ENCODE results near the gene PKN3. TPM values are rescaled to one million over a fixed set of nuclear protein-coding genes. Genes with fewer than 3 reads are reported as not detected.

PKN3 gene
- total and polyA plus RNA-seq, 2 of the 13 experiments (the other 11 are each of a cell fraction or from before 2014, with no cell fraction given): 10.5 to 13.2 TPM

DNA sequence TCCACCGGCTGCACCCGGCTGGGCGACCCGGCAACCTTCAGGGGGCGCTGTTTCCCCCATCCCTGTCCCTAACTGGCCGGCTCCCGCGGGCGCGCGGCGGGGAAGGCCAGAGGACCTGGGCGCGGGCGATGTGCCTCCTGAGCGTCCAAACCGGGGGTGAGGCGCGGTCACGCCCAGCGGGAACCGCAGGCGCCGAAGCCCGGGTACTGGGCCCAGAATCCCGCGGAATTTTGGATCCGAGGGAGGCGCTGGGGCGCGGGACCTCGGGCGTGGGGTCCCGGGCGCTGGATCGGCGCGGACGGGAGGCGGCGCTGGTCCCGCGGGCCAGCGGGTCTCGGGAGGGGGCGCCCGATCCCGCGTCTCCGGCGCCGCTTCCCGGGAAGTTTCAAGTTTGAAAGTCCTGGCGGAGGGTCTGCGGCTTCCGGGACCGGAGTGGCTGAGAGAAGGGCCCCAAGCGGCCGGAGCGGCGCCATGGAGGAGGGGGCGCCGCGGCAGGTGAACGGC is at the start of gene PKN3 (continued):
- TF ChIP-seq, protein P1, sequence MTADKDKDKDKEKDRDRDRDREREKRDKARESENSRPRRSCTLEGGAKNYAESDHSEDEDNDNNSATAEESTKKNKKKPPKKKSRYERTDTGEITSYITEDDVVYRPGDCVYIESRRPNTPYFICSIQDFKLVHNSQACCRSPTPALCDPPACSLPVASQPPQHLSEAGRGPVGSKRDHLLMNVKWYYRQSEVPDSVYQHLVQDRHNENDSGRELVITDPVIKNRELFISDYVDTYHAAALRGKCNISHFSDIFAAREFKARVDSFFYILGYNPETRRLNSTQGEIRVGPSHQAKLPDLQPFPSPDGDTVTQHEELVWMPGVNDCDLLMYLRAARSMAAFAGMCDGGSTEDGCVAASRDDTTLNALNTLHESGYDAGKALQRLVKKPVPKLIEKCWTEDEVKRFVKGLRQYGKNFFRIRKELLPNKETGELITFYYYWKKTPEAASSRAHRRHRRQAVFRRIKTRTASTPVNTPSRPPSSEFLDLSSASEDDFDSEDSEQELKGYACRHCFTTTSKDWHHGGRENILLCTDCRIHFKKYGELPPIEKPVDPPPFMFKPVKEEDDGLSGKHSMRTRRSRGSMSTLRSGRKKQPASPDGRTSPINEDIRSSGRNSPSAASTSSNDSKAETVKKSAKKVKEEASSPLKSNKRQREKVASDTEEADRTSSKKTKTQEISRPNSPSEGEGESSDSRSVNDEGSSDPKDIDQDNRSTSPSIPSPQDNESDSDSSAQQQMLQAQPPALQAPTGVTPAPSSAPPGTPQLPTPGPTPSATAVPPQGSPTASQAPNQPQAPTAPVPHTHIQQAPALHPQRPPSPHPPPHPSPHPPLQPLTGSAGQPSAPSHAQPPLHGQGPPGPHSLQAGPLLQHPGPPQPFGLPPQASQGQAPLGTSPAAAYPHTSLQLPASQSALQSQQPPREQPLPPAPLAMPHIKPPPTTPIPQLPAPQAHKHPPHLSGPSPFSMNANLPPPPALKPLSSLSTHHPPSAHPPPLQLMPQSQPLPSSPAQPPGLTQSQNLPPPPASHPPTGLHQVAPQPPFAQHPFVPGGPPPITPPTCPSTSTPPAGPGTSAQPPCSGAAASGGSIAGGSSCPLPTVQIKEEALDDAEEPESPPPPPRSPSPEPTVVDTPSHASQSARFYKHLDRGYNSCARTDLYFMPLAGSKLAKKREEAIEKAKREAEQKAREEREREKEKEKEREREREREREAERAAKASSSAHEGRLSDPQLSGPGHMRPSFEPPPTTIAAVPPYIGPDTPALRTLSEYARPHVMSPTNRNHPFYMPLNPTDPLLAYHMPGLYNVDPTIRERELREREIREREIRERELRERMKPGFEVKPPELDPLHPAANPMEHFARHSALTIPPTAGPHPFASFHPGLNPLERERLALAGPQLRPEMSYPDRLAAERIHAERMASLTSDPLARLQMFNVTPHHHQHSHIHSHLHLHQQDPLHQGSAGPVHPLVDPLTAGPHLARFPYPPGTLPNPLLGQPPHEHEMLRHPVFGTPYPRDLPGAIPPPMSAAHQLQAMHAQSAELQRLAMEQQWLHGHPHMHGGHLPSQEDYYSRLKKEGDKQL (CRISPR knock-in tag; IDR thresholded peaks at IDR 0.05; ENCODE audit: low read depth): no peak
- TF ChIP-seq, protein P2, sequence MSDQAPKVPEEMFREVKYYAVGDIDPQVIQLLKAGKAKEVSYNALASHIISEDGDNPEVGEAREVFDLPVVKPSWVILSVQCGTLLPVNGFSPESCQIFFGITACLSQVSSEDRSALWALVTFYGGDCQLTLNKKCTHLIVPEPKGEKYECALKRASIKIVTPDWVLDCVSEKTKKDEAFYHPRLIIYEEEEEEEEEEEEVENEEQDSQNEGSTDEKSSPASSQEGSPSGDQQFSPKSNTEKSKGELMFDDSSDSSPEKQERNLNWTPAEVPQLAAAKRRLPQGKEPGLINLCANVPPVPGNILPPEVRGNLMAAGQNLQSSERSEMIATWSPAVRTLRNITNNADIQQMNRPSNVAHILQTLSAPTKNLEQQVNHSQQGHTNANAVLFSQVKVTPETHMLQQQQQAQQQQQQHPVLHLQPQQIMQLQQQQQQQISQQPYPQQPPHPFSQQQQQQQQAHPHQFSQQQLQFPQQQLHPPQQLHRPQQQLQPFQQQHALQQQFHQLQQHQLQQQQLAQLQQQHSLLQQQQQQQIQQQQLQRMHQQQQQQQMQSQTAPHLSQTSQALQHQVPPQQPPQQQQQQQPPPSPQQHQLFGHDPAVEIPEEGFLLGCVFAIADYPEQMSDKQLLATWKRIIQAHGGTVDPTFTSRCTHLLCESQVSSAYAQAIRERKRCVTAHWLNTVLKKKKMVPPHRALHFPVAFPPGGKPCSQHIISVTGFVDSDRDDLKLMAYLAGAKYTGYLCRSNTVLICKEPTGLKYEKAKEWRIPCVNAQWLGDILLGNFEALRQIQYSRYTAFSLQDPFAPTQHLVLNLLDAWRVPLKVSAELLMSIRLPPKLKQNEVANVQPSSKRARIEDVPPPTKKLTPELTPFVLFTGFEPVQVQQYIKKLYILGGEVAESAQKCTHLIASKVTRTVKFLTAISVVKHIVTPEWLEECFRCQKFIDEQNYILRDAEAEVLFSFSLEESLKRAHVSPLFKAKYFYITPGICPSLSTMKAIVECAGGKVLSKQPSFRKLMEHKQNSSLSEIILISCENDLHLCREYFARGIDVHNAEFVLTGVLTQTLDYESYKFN (CRISPR knock-in tag; conservative IDR thresholded peaks at IDR 0.05): peak; percentile 31
- no peak for TF ChIP-seq ZSCAN30 (CRISPR knock-in tag; IDR thresholded peaks at IDR 0.05)
- peak; percentile 79 for TF ChIP-seq ZSCAN20 (CRISPR knock-in tag; IDR thresholded peaks at IDR 0.05; ENCODE audit: borderline replicate concordance)
- TF ChIP-seq, protein P3, sequence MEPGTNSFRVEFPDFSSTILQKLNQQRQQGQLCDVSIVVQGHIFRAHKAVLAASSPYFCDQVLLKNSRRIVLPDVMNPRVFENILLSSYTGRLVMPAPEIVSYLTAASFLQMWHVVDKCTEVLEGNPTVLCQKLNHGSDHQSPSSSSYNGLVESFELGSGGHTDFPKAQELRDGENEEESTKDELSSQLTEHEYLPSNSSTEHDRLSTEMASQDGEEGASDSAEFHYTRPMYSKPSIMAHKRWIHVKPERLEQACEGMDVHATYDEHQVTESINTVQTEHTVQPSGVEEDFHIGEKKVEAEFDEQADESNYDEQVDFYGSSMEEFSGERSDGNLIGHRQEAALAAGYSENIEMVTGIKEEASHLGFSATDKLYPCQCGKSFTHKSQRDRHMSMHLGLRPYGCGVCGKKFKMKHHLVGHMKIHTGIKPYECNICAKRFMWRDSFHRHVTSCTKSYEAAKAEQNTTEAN (CRISPR knock-in tag; conservative IDR thresholded peaks at IDR 0.05): peak; percentile 66; the same call in 1 of the 2 replicates
- TF ChIP-seq GABPB1 (CRISPR knock-in tag; IDR thresholded peaks at IDR 0.05): peak; percentile 82
- peak; percentile 68; the same call in 1 of the 2 replicates for TF ChIP-seq RXRA (CRISPR knock-in tag; IDR thresholded peaks at IDR 0.05)
- no peak for TF ChIP-seq ZNF296 (CRISPR knock-in tag; conservative IDR thresholded peaks at IDR 0.05)
- TF ChIP-seq ZKSCAN1 (IDR thresholded peaks at IDR 0.05; ENCODE audit: low read length): no peak
- TF ChIP-seq ZNF713 (CRISPR knock-in tag; IDR thresholded peaks at IDR 0.05): peak; percentile 39; the same call in 1 of the 2 replicates
- TF ChIP-seq, protein P4, sequence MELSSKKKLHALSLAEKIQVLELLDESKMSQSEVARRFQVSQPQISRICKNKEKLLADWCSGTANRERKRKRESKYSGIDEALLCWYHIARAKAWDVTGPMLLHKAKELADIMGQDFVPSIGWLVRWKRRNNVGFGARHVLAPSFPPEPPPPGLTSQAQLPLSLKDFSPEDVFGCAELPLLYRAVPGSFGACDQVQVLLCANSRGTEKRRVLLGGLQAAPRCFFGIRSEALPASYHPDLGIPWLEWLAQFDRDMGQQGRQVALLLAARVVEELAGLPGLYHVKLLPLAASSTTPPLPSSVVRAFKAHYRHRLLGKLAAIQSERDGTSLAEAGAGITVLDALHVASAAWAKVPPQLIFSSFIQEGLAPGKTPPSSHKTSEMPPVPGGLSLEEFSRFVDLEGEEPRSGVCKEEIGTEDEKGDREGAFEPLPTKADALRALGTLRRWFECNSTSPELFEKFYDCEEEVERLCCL (CRISPR knock-in tag; IDR thresholded peaks at IDR 0.05; ENCODE audit: borderline replicate concordance): 0 out of 2 replicates have a peak, but pooled peaks have one; percentile 47
- peak; percentile 87 for TF ChIP-seq KDM2A (CRISPR knock-in tag; IDR thresholded peaks at IDR 0.05; ENCODE audit: borderline replicate concordance, low read depth)
- TF ChIP-seq ZNF234 (CRISPR knock-in tag; conservative IDR thresholded peaks at IDR 0.05): peak; percentile 60; the same call in 1 of the 2 replicates
- TF ChIP-seq SOX13 (IDR thresholded peaks at IDR 0.05): no peak
- TF ChIP-seq SOX13 (CRISPR knock-in tag; conservative IDR thresholded peaks at IDR 0.05 in 1 of 2, IDR thresholded peaks at IDR 0.05 in 1 of 2): 0 out of 4 replicates have a peak, but pooled peaks of 1 of the 2 experiments have one; percentile 1
- TF ChIP-seq, protein P5, sequence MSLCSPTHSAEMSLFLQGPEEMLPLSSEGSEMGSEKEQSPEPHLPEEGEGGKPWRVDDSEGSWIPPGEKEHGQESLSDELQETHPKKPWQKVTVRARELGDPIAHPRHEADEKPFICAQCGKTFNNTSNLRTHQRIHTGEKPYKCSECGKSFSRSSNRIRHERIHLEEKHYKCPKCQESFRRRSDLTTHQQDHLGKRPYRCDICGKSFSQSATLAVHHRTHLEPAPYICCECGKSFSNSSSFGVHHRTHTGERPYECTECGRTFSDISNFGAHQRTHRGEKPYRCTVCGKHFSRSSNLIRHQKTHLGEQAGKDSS (CRISPR knock-in tag; IDR thresholded peaks at IDR 0.05; ENCODE audit: borderline replicate concordance, low read depth): peak; percentile 63; the same call in 1 of the 2 replicates
- TF ChIP-seq AKAP8 (CRISPR knock-in tag; IDR thresholded peaks at IDR 0.05): no peak
